GM04504 (cell line): ENCODE results near the gene OPCML.

Experiments used
- DNase-seq: peaks from one replicate; pipeline ENCODE4 v3.0.0-alpha.2; 2012; ENCODE audit warnings: low read depth

The OPCML gene

GRCh38 chr11:133173810-133174412, 358.4 kb downstream of the OPCML start:
- DNase-seq, result no peak

- DNase-seq, result no peak
These were observed 360.0 kb downstream of the OPCML start for GRCh38 chr11:133172349-133172748.

GRCh38 chr11:133171374-133171773, 360.9 kb downstream of the OPCML start:
- DNase-seq, result no peak

GRCh38 chr11:133168016-133168415, 364.3 kb downstream of the OPCML start:
- DNase-seq, result no peak

GRCh38 chr11:133166662-133167061, 365.6 kb downstream of the OPCML start:
- DNase-seq, result no peak

- DNase-seq, result no peak
These were observed 367.3 kb downstream of the OPCML start for GRCh38 chr11:133164986-133165385.

- peak; percentile 10 for DNase-seq
These were observed 368.6 kb downstream of the OPCML start for GRCh38 chr11:133163463-133164419.

- no peak for DNase-seq
These were observed 370.1 kb downstream of the OPCML start for GRCh38 chr11:133162227-133162626.

GRCh38 chr11:133160754-133161153, 371.5 kb downstream of the OPCML start:
- DNase-seq, result no peak

GRCh38 chr11:133156986-133157745, 375.1 kb downstream of the OPCML start:
- no peak for DNase-seq

- DNase-seq, result no peak
These were observed 377.5 kb downstream of the OPCML start for GRCh38 chr11:133154781-133155180.

- DNase-seq, result no peak
These were observed 378.2 kb downstream of the OPCML start for GRCh38 chr11:133154076-133154475.

GRCh38 chr11:133153031-133153430, 379.3 kb downstream of the OPCML start:
- DNase-seq, result no peak

- DNase-seq, result no peak
These were observed 382.6 kb downstream of the OPCML start for GRCh38 chr11:133149698-133150097.

GRCh38 chr11:133147625-133148024, 384.7 kb downstream of the OPCML start:
- DNase-seq, result no peak

- no peak for DNase-seq
These were observed 385.5 kb downstream of the OPCML start for GRCh38 chr11:133146697-133147306.

GRCh38 chr11:133137939-133138338, 394.4 kb downstream of the OPCML start:
- no peak for DNase-seq

GRCh38 chr11:133137270-133137669, 395.0 kb downstream of the OPCML start:
- no peak for DNase-seq

- DNase-seq, result no peak
These were observed 395.9 kb downstream of the OPCML start for GRCh38 chr11:133136376-133136775.

GRCh38 chr11:133134314-133135173, 397.8 kb downstream of the OPCML start:
- DNase-seq, result no peak

- no peak for DNase-seq
These were observed 398.7 kb downstream of the OPCML start for GRCh38 chr11:133133606-133134005.
